ENCODE measurements around the gene RTBDN. TPM values are rescaled to one million over a fixed set of nuclear protein-coding genes. Genes with fewer than 3 reads are reported as not detected.
"Not testable (repeated sequence)": the region's sequence is repeated elsewhere in the genome, so short reads cannot be mapped to it uniquely, and the experiment has no call there.

Gene RTBDN
- total RNA-seq, 1 donor = not detected

GRCh38 chr19:12801466-12802266, 32.7 kb downstream of the RTBDN start, which contains the start of the genes PRDX2 and THSD8:
PRDX2 (minus strand) TSS chr19:12801800; CDS start chr19:12801261, 539 bp downstream.
THSD8 (plus strand) TSS chr19:12802069; CDS start chr19:12802072, 3 bp downstream.
- DNase-seq (ENCODE audit: low read depth) = peak; percentile 65
- TF ChIP-seq, protein P1, sequence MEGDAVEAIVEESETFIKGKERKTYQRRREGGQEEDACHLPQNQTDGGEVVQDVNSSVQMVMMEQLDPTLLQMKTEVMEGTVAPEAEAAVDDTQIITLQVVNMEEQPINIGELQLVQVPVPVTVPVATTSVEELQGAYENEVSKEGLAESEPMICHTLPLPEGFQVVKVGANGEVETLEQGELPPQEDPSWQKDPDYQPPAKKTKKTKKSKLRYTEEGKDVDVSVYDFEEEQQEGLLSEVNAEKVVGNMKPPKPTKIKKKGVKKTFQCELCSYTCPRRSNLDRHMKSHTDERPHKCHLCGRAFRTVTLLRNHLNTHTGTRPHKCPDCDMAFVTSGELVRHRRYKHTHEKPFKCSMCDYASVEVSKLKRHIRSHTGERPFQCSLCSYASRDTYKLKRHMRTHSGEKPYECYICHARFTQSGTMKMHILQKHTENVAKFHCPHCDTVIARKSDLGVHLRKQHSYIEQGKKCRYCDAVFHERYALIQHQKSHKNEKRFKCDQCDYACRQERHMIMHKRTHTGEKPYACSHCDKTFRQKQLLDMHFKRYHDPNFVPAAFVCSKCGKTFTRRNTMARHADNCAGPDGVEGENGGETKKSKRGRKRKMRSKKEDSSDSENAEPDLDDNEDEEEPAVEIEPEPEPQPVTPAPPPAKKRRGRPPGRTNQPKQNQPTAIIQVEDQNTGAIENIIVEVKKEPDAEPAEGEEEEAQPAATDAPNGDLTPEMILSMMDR (IDR thresholded peaks at IDR 0.05; ENCODE audit: insufficient read depth, low read length) = no peak

GRCh38 chr19:12800923-12801465, 33.4 kb downstream of the RTBDN start:
- DNase-seq (ENCODE audit: low read depth) = no peak
- TF ChIP-seq, protein P1 (IDR thresholded peaks at IDR 0.05; ENCODE audit: insufficient read depth, low read length) = no peak
- peak overlapping the region; percentile 94 for H3K4me3 ChIP-seq (ENCODE audit: low read depth, low read length)

More at GRCh38 chr19:12801466-12802266, 32.7 kb downstream of the RTBDN start, which contains the start of the genes PRDX2 and THSD8:
- peak within 1 kb of the TSS; percentile 94 for H3K4me3 ChIP-seq (ENCODE audit: low read depth, low read length)

DNA sequence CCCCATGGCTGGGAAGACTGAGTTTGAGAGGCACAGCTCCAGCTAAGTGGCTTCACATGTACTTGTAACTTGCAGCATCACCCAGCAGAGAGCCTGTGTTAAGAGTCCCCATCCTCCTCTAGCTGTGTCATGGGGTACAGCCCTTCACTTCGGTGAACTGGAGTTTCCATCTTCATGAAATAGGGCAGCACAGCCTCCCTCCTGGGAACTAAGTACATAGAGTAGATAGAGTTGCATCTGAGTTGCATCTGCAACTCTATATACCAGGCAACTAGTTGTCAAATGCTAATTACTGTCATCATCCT, 34.0 kb downstream of the RTBDN start:
- no peak for DNase-seq (ENCODE audit: low read depth)
- peak overlapping the region; percentile 94 for H3K4me3 ChIP-seq (ENCODE audit: low read depth, low read length)
- TF ChIP-seq, protein P1 (IDR thresholded peaks at IDR 0.05; ENCODE audit: insufficient read depth, low read length) = no peak

- no peak for DNase-seq (ENCODE audit: low read depth)
- TF ChIP-seq, protein P1 (IDR thresholded peaks at IDR 0.05; ENCODE audit: insufficient read depth, low read length) = no peak
- H3K4me3 ChIP-seq (ENCODE audit: low read depth, low read length) = no peak overlapping the region
Measured at GRCh38 chr19:12799742-12800465, 34.5 kb downstream of the RTBDN start.

DNA sequence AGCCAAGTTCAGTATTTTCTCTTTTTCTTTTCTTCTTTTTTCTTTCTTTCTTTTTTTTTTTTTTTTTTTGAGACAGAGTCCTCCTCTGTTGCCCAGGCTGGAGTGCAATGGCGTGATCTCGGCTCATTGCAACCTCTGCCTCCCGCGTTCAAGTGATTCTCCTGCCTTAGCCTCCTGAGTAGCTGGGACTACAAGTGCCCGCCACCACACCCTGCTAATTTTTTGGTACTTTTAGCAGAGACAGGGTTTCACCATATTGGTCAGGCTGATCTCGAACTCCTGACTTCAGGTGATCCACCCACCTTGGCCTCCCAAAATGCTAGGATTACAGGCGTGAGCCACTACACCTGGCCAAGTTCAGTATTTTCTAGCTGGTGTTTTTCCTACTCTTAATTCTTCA, 36.8 kb downstream of the RTBDN start:
- not testable (repeated sequence) for H3K4me3 ChIP-seq (ENCODE audit: low read depth, low read length); DNase-seq (ENCODE audit: low read depth)

- DNase-seq (ENCODE audit: low read depth) = no peak
- TF ChIP-seq, protein P1 (IDR thresholded peaks at IDR 0.05; ENCODE audit: insufficient read depth, low read length) = no peak
- no peak overlapping the region for H3K4me3 ChIP-seq (ENCODE audit: low read depth, low read length)
Measured at GRCh38 chr19:12797141-12797587, 37.2 kb downstream of the RTBDN start.

Measured in fibroblast of the aortic adventitia (primary cell).